H1 (cell line): ENCODE measurements around the gene PAXIP1. TPM values are rescaled to one million over a fixed set of nuclear protein-coding genes. Genes with fewer than 3 reads are reported as not detected.

ENCODE experiments used
- CTCF ChIA-PET: fragments of 300-600 bp; sonication (Branson Sonifier 250); formaldehyde crosslinking; loops from one replicate; lab custom pipeline; 2021; ENCODE audit not compliant: partially characterized antibody; lab: Charles Lee
- POLR2A ChIA-PET: fragments of 300-600 bp; sonication (Branson Sonifier 250); formaldehyde crosslinking; loops from one replicate; lab custom pipeline; 2021; ENCODE audit warnings: inconsistent platforms; ENCODE audit not compliant: partially characterized antibody; lab: Charles Lee
- DNase-seq, 2 experiments: peaks; one replicate each; pipeline versions ENCODE4 v3.0.0 to v3.0.0-alpha.2; 2010 to 2022; ENCODE audit warnings: low spot score in 2 of 2, low read depth in 1 of 2, mixed read lengths in 1 of 2
- FAIRE-seq: peaks from 2 replicates; lab custom pipeline; 2011; peaks lifted over from hg19 to GRCh38; lab: Jason Lieb, UNC
- H2AFZ ChIP-seq: 2 replicates; pipeline ENCODE4 v1.8.1; 2012; ENCODE audit warnings: low read length, inconsistent platforms
- H2AK5ac ChIP-seq: 2 replicates; pipeline ENCODE4 v1.6.1; 2013; ENCODE audit warnings: low read depth, low read length
- H2BK120ac ChIP-seq: replicated peaks from 2 replicates; pipeline ENCODE3; 2013; ENCODE audit warnings: low read depth, low read length, inconsistent platforms
- H2BK12ac ChIP-seq: 2 replicates; pipeline ENCODE4 v1.6.1; 2013; ENCODE audit warnings: low read depth, low read length
- H2BK15ac ChIP-seq: 2 replicates; pipeline ENCODE4 v1.6.1; 2013; ENCODE audit warnings: low read length
- H2BK20ac ChIP-seq: 2 replicates; pipeline ENCODE4 v1.6.1; 2013; ENCODE audit warnings: low read length
- H2BK5ac ChIP-seq: 2 replicates; pipeline ENCODE4 v1.6.1; 2013; ENCODE audit warnings: low read depth, low read length
- H3K14ac ChIP-seq: 2 replicates; pipeline ENCODE4 v1.6.1; 2013; ENCODE audit warnings: inconsistent platforms; ENCODE audit not compliant: insufficient read length
- H3K18ac ChIP-seq: 2 replicates; pipeline ENCODE4 v1.6.1; 2013; ENCODE audit warnings: low read length; ENCODE audit errors: extremely low read depth
- H3K23ac ChIP-seq: 2 replicates; pipeline ENCODE4 v1.6.1; 2013; ENCODE audit warnings: inconsistent platforms; ENCODE audit not compliant: insufficient read length
- H3K23me2 ChIP-seq: 2 replicates; pipeline ENCODE4 v1.6.1; 2013; ENCODE audit warnings: low read depth, low read length
- H3K27ac ChIP-seq: 2 replicates; pipeline ENCODE4 v1.6.1; 2011; ENCODE audit warnings: low read depth, low read length, inconsistent platforms
- H3K27me3 ChIP-seq, 4 experiments: replicated peaks in 1 of 4; 1 replicate in 1 of 4; 2 replicates in 3 of 4; pipeline versions ENCODE4 v1.6.1 to v1.8.1; 2011 to 2013; ENCODE audit warnings: low read length in 3 of 4, mild to moderate bottlenecking in 3 of 4, inconsistent platforms in 2 of 4, mixed read lengths in 2 of 4, moderate library complexity in 1 of 4; ENCODE audit not compliant: control insufficient read depth in 3 of 4, insufficient read depth in 3 of 4; ENCODE audit errors: extremely low read depth in 1 of 4
- H3K36me3 ChIP-seq, 4 experiments: 2 replicates each; pipeline versions ENCODE4 v1.6.1 to v1.8.1; 2011 to 2013; ENCODE audit warnings: mild to moderate bottlenecking in 4 of 4, low read length in 3 of 4, moderate library complexity in 2 of 4, control low read depth in 1 of 4, inconsistent platforms in 1 of 4; ENCODE audit not compliant: insufficient read depth in 4 of 4, control insufficient read depth in 2 of 4
- H3K4ac ChIP-seq: replicated peaks from 2 replicates; pipeline ENCODE3; 2013; ENCODE audit warnings: low read length, low read depth, mixed read lengths, inconsistent platforms; ENCODE audit not compliant: insufficient read length
- H3K4me1 ChIP-seq, 4 experiments: replicated peaks in 1 of 4; 1 replicate in 1 of 4; 2 replicates in 3 of 4; pipeline versions ENCODE4 v1.6.1 to v1.8.1; 2011 to 2013; ENCODE audit warnings: low read length in 3 of 4, inconsistent platforms in 2 of 4, mixed read lengths in 1 of 4; ENCODE audit not compliant: insufficient read depth in 4 of 4, control insufficient read depth in 3 of 4
- H3K4me2 ChIP-seq, 2 experiments: 2 replicates each; pipeline versions ENCODE4 v1.6.1 to v1.8.1; 2011 to 2013; ENCODE audit warnings: low read depth in 2 of 2, low read length in 2 of 2, control low read depth in 1 of 2, inconsistent platforms in 1 of 2, mild to moderate bottlenecking in 1 of 2; ENCODE audit not compliant: insufficient read depth in 1 of 2
- H3K4me3 ChIP-seq, 4 experiments: fragments of 200-600, 300-600 bp in 1 of 4; sonication (generic), shearing (Covaris generic), sonication (Bioruptor Twin) in 1 of 4; 2 replicates each; pipeline versions ENCODE4 v1.5.1 to v1.8.1; 2011 to 2016; ENCODE audit warnings: low read length in 4 of 4, low read depth in 3 of 4, control low read depth in 2 of 4, inconsistent platforms in 2 of 4, mild to moderate bottlenecking in 2 of 4, mixed read lengths in 1 of 4, moderate library complexity in 1 of 4; ENCODE audit not compliant: insufficient read depth in 2 of 4; ENCODE audit errors: extremely low read depth in 1 of 4
- H3K56ac ChIP-seq: replicated peaks from 2 replicates; pipeline ENCODE3; 2013; ENCODE audit warnings: low read depth, mild to moderate bottlenecking, mixed read lengths, low read length, inconsistent platforms; ENCODE audit not compliant: insufficient read length
- H3K79me1 ChIP-seq: 2 replicates; pipeline ENCODE4 v1.6.1; 2013; ENCODE audit warnings: low read depth, low read length, control low read depth
- H3K79me2 ChIP-seq, 2 experiments: 2 replicates each; pipeline versions ENCODE4 v1.6.1 to v1.8.1; 2012 to 2013; ENCODE audit warnings: low read length in 2 of 2, mild to moderate bottlenecking in 2 of 2, inconsistent platforms in 1 of 2; ENCODE audit not compliant: insufficient read depth in 2 of 2, control insufficient read depth in 1 of 2
- H3K9ac ChIP-seq, 4 experiments: replicated peaks in 1 of 4; 1 replicate in 1 of 4; 2 replicates in 3 of 4; pipeline versions ENCODE4 v1.6.1 to v1.8.1; 2011 to 2013; ENCODE audit warnings: low read depth in 3 of 4, low read length in 3 of 4, control low read depth in 2 of 4, mild to moderate bottlenecking in 2 of 4, moderate library complexity in 2 of 4, inconsistent platforms in 1 of 4; ENCODE audit errors: extremely low read depth in 1 of 4
- H3K9me3 ChIP-seq, 2 experiments: 2 replicates each; pipeline versions ENCODE4 v1.6.1 to v1.8.1; 2012 to 2013; ENCODE audit warnings: mild to moderate bottlenecking in 2 of 2, moderate library complexity in 2 of 2, control low read depth in 1 of 2, inconsistent platforms in 1 of 2, low read depth in 1 of 2, low read length in 1 of 2, mixed read lengths in 1 of 2; ENCODE audit not compliant: insufficient read depth in 2 of 2
- H4K20me1 ChIP-seq, 2 experiments: replicated peaks in 1 of 2; 2 replicates each; pipeline versions ENCODE3 to v1.8.1; 2011 to 2013; ENCODE audit warnings: inconsistent platforms in 2 of 2, low read length in 2 of 2, mild to moderate bottlenecking in 1 of 2; ENCODE audit not compliant: insufficient read depth in 2 of 2, control insufficient read depth in 1 of 2
- H4K5ac ChIP-seq: 2 replicates; pipeline ENCODE4 v1.6.1; 2013; ENCODE audit warnings: low read length, low read depth, mixed read lengths, inconsistent platforms; ENCODE audit not compliant: insufficient read length
- H4K8ac ChIP-seq: 2 replicates; pipeline ENCODE4 v1.8.0; 2013; ENCODE audit warnings: mild to moderate bottlenecking, moderate library complexity, low read length, inconsistent platforms; ENCODE audit not compliant: insufficient read depth; ENCODE audit errors: extremely low read depth
- H4K91ac ChIP-seq: replicated peaks from 2 replicates; pipeline ENCODE3; 2013; ENCODE audit warnings: low read length, mixed read lengths, inconsistent platforms; ENCODE audit not compliant: insufficient read length
- SIRT6 ChIP-seq: IDR thresholded peaks from one replicate; pipeline ENCODE4 v1.7.1; 2012; ENCODE audit warnings: low read length, inconsistent platforms
- TCF12 ChIP-seq: IDR thresholded peaks from 2 replicates; pipeline ENCODE4 v1.6.1; 2011; ENCODE audit warnings: low read depth, mild to moderate bottlenecking, low read length
- YY1 ChIP-seq: IDR thresholded peaks from 2 replicates; pipeline ENCODE4 v1.6.1; 2011; ENCODE audit warnings: low read depth, mild to moderate bottlenecking, low read length
- WGBS, 2 experiments: shearing (Covaris generic) in 1 of 2; methylation state at CpG; one replicate each; pipeline versions ENCODE4 v1.1.6 to v1.1.7; 2013 to 2015; ENCODE audit warnings: low lambda C conversion rate in 2 of 2, mixed read lengths in 2 of 2, inconsistent platforms in 1 of 2, low coverage in 1 of 2, missing lambda C conversion rate in 1 of 2; ENCODE audit not compliant: insufficient replicate concordance in 2 of 2, insufficient coverage in 1 of 2, insufficient read length in 1 of 2; ENCODE audit errors: extremely low coverage in 1 of 2, missing lambda C conversion rate in 1 of 2; 5-methylcytosine and 5-hydroxymethylcytosine counted together
- polyA plus RNA-seq, 7 experiments: library from polyadenylated mRNA; depleted of rRNA in 3 of 7; stranded (reverse) in 5 of 7; unstranded in 2 of 7; fragments of >200 nt in 5 of 7; fragments of 200-250 nt in 2 of 7; gene quantifications; 1 replicate in 5 of 7; 2 replicates in 1 of 7; 4 replicates in 1 of 7; pipeline versions ENCODE4 v1.2.1 to v1.2.3, GENCODE V29; 2011 to 2013; ENCODE audit warnings: missing spikeins in 2 of 7, mixed read lengths in 2 of 7
- total RNA-seq: library from RNA; stranded (reverse); fragmentation: NEBNext Ultra II Directional; extraction: Animal tissue kit (Norgen Biotek cat#: 25700); gene quantifications from 2 replicates; pipeline ENCODE4 v1.2.1, GENCODE V29; 2021

PAXIP1 gene
- total and polyA plus RNA-seq, 2 of the 8 experiments (the other 6 are each of a cell fraction or from before 2014, with no cell fraction given), result 32.4 to 32.8 TPM

DNA sequence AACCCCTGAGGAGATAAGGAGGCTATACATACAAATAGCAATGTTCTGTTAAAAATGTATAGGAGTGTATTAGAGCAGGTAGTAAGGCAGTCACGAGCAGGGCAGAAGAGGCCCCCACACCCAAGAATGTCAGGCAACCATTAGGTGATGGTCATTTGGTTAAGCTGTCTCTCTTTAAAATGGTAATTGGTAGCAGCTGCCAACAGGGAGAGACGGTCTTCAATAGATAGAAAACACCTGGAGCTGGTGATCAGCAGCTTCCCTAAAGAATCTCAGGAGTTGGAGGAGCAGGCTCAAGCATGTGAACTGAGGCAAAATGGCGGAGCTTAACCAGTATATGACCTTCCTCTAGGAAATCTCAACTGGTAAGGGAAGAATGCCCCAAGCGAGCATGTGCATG, 40.8 kb upstream of the PAXIP1 start:
- no peak overlapping the region for H3K14ac ChIP-seq
- no peak overlapping the region for H2BK20ac ChIP-seq
- H2BK120ac ChIP-seq, result no peak overlapping the region
- ChIA-PET CTCF (interaction anchor here (2.0 kb wide), 1 partner anchor 35 kb away, joined by 10 read pairs; no protein-coding TSS in a partner anchor), POLR2A (no interaction called here)
- no peak overlapping the region for H2BK5ac ChIP-seq
- H3K18ac ChIP-seq, result no peak overlapping the region
- 0 out of 2 replicates have a peak overlapping the region, but pooled peaks have one; percentile 33 for H2AFZ ChIP-seq
- 0 out of 4 replicates have a peak overlapping the region, but pooled peaks of 1 of the 2 experiments have one; percentile 2 for H3K4me2 ChIP-seq
- H3K9ac ChIP-seq, result no peak overlapping the region
- H3K9me3 ChIP-seq, result no peaks in the 10 kb centered on the region
- FAIRE-seq, result no peak
- no peaks in the 10 kb centered on the region for H3K36me3 ChIP-seq
- H4K5ac ChIP-seq, result no peak overlapping the region
- no peaks in the 10 kb centered on the region for H4K20me1 ChIP-seq
- no peak overlapping the region for H3K27ac ChIP-seq
- no peaks in the 10 kb centered on the region for H3K79me2 ChIP-seq
- H3K23ac ChIP-seq, result no peak overlapping the region
- H4K91ac ChIP-seq, result no peak overlapping the region
- H3K27me3 ChIP-seq, result no peaks in the 10 kb centered on the region; a peak in 1 of 7 replicates
- H2BK12ac ChIP-seq, result no peak overlapping the region
- no peak overlapping the region for H4K8ac ChIP-seq
- no peak overlapping the region for H3K56ac ChIP-seq
- H3K4me1 ChIP-seq, result peaks cover 0 to 6% (median 1%) of the 10 kb centered on the region in 4 experiments; a peak in 2 of 7 replicates
- TF ChIP-seq YY1, result peak; percentile 43; the same call in 1 of the 2 replicates
- TF ChIP-seq TCF12, result 0 out of 2 replicates have a peak, but pooled peaks have one; percentile 57
- TF ChIP-seq SIRT6, result no peak
- H2BK15ac ChIP-seq, result no peak overlapping the region
- no peak for DNase-seq
- H3K79me1 ChIP-seq, result no peaks in the 10 kb centered on the region
- no peaks in the 10 kb centered on the region for H3K23me2 ChIP-seq
- no peak overlapping the region for H2AK5ac ChIP-seq
- no peak overlapping the region for H3K4me3 ChIP-seq
- no peak overlapping the region for H3K4ac ChIP-seq
- WGBS, 2 experiments, result 72% methylated on average over 4 of the region's 4 CpGs; no CpG with 5 or more reads in 1 of the 2 experiments
